Activated T-helper 1 cell treated with anti-CD3 and anti-CD28 coated beads, Interleukin-2, amount 50 U/mL, for 16 hours (primary cell): ENCODE measurements around the gene ITGAE.
A peak's percentile ranks its signal among the peaks of the same experiment; 100 is the strongest.

Experiments
- DNase-seq, 2 donors: peaks; one replicate each; pipeline ENCODE4 v3.0.0-alpha.2; 2020; ENCODE audit warnings: low read depth in 1 of 2, low spot score in 1 of 2

The ITGAE gene

GRCh38 chr17:3817851-3818605 is 17.0 kb upstream of the ITGAE start:
- DNase-seq, result no peak

- DNase-seq, result no peak
These were observed 14.9 kb upstream of the ITGAE start for GRCh38 chr17:3815925-3816324.

- DNase-seq, result no peak
These were observed 14.1 kb upstream of the ITGAE start for GRCh38 chr17:3815122-3815521.

- no peak for DNase-seq
These were observed 13.4 kb upstream of the ITGAE start for GRCh38 chr17:3814361-3814760.

GRCh38 chr17:3813171-3813570 is 12.2 kb upstream of the ITGAE start:
- DNase-seq, result no peak

GRCh38 chr17:3812771-3813170 is 11.8 kb upstream of the ITGAE start:
- DNase-seq, result no peak

- DNase-seq, result no peak
These were observed 11.3 kb upstream of the ITGAE start for GRCh38 chr17:3812284-3812683.

- DNase-seq, result no peak
These were observed 9.0 kb upstream of the ITGAE start for GRCh38 chr17:3810019-3810418.

GRCh38 chr17:3809135-3809534 is 8.1 kb upstream of the ITGAE start:
- no peak for DNase-seq

GRCh38 chr17:3808701-3809100 is 7.7 kb upstream of the ITGAE start:
- no peak for DNase-seq

- DNase-seq, result no peak
These were observed 4.6 kb upstream of the ITGAE start for GRCh38 chr17:3805581-3805980.

- no peak for DNase-seq
These were observed 3.5 kb upstream of the ITGAE start for GRCh38 chr17:3804503-3804931.

- DNase-seq, result no peak
These were observed 2.3 kb upstream of the ITGAE start for GRCh38 chr17:3803308-3803640.

- DNase-seq, result no peak
These were observed 1.7 kb upstream of the ITGAE start for GRCh38 chr17:3802461-3803307.

- DNase-seq, result no peak
These were observed 804 bp upstream of the ITGAE start for GRCh38 chr17:3801792-3802191.

GRCh38 chr17:3801347-3801746 is 359 bp upstream of the ITGAE start:
- no peak for DNase-seq

GRCh38 chr17:3799181-3799945 is 1.6 kb downstream of the ITGAE start:
- no peak for DNase-seq

GRCh38 chr17:3798273-3799180 is 2.5 kb downstream of the ITGAE start:
- DNase-seq, result no peak

- no peak for DNase-seq
These were observed 4.2 kb downstream of the ITGAE start for GRCh38 chr17:3796822-3797170.

- DNase-seq, result peak; percentile 54 to 55
These were observed 4.7 kb downstream of the ITGAE start for GRCh38 chr17:3796110-3796821.
